ENCODE results near the gene ERN1.

Gene ERN1

DNA sequence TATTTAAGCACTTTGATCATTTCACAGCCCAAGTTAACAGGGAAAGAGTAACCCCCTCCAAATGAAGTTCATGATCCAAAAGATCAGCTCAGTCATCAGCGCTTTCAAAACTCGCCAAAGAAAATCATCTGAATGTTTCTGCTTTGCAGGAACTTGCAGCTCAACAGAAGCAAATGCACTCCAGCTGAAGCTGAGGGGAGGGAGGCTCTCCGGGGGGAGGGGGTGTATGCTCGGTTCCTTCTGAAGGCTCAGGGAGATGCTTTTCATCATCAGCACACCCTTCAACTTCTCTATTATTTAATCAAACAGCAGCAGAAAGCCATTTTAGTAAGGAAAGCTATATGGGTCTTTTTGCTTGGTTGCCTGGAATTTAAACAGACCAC lies 24.4 kb upstream of the ERN1 start:
- H3K4me2 ChIP-seq = no peak overlapping the region
- TF ChIP-seq, protein P1, sequence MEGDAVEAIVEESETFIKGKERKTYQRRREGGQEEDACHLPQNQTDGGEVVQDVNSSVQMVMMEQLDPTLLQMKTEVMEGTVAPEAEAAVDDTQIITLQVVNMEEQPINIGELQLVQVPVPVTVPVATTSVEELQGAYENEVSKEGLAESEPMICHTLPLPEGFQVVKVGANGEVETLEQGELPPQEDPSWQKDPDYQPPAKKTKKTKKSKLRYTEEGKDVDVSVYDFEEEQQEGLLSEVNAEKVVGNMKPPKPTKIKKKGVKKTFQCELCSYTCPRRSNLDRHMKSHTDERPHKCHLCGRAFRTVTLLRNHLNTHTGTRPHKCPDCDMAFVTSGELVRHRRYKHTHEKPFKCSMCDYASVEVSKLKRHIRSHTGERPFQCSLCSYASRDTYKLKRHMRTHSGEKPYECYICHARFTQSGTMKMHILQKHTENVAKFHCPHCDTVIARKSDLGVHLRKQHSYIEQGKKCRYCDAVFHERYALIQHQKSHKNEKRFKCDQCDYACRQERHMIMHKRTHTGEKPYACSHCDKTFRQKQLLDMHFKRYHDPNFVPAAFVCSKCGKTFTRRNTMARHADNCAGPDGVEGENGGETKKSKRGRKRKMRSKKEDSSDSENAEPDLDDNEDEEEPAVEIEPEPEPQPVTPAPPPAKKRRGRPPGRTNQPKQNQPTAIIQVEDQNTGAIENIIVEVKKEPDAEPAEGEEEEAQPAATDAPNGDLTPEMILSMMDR (conservative IDR thresholded peaks at IDR 0.05; ENCODE audit: low read depth, low read length) = no peak
- no peaks in the 10 kb centered on the region for H3K36me3 ChIP-seq (ENCODE audit: insufficient read depth)
- no peaks in the 10 kb centered on the region for H4K20me1 ChIP-seq (ENCODE audit: insufficient read depth)
- no peaks in the 10 kb centered on the region for H3K4me1 ChIP-seq (ENCODE audit: low read depth, poor library complexity, severe bottlenecking)
- H2AFZ ChIP-seq (ENCODE audit: low read depth) = no peak overlapping the region
- no peaks in the 10 kb centered on the region for H3K27me3 ChIP-seq (ENCODE audit: insufficient read depth, low read depth)
- no peaks in the 10 kb centered on the region for H3K79me2 ChIP-seq (ENCODE audit: insufficient read depth, low read depth)
- H3K4me3 ChIP-seq (IDR thresholded peaks at IDR 0.05; ENCODE audit: insufficient read depth, low read depth, low read length) = no peak overlapping the region
- H3K9ac ChIP-seq = no peak overlapping the region
- H3K27ac ChIP-seq = no peak overlapping the region

DNA sequence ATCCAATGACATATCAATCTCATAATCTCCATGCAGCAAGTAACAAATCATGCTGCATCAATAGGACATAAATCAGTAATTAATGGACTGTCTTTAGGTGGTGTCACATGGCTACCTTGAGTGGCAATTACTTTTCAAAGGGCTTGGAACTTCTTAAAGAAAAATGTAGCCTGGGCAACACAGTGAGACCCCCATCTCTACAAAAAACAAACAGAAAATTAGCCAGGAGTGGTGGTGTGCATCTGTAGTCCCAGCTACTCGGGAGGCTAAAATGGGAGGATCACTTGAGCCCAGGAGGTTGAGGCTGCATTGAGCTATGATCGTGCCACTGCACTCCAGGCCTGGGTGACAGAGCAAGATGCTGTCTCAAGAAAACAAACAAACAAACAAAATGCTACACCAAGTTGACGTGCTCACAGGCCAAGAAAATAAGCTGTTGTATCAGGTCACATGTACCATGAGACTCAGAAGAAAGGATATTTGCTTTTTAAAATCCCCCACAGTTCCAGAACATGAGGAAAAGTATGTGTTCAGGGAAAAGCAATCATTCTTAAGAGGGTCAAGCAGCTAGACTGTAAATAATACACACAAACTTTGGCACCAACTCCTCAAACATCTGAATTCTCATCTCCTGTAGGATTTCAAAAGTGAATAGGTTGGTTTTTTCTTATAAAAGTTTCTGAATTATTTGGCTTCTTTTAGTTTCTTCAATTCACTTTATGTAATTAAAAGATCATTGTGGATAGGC lies 23.8 kb upstream of the ERN1 start:
- Histone ChIP-seq H3K9ac (no peak overlapping the region), H3K27me3 (ENCODE audit: insufficient read depth, low read depth) (no peaks in the 10 kb centered on the region), H3K36me3 (ENCODE audit: insufficient read depth) (no peaks in the 10 kb centered on the region), H3K27ac (no peak overlapping the region), H2AFZ (ENCODE audit: low read depth) (no peak overlapping the region), H3K4me3 (IDR thresholded peaks at IDR 0.05; ENCODE audit: insufficient read depth, low read depth, low read length) (no peak overlapping the region), H3K4me2 (no peak overlapping the region), H3K79me2 (ENCODE audit: insufficient read depth, low read depth) (no peaks in the 10 kb centered on the region), H4K20me1 (ENCODE audit: insufficient read depth) (no peaks in the 10 kb centered on the region), H3K4me1 (ENCODE audit: low read depth, poor library complexity, severe bottlenecking) (no peaks in the 10 kb centered on the region)
- TF ChIP-seq, protein P1 (conservative IDR thresholded peaks at IDR 0.05; ENCODE audit: low read depth, low read length) = no peak

DNA sequence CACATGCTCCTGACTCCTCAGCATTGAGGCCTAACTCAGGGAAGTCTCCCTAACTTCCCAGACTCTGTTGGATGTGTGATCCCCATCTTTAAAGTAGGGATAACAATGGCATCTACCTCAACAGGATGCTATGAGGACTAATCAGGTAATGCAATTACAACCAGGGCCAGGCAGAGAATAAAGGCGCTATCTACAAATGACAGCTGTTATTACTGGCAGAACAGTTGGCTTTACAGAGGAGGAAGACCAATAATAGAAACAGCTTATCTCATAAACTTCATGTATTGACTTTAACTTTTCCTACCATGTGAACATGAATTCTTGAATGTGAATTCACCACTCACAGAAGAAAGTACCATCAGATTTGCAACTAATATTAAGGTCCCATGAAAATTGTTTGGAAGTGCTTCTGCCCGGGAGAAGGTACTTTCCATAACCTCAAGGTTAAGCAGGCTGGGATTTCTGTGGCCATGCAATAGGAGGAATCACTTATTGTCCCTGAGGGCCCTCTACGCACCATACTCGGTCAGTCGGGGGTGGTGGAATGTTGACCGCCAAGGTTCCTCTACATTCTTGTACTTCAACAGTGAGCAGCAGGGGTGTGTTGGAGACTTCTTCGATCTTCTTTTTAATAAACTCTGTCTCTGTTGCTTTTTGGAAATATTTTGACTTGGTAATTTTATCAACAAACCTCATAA lies 22.6 kb upstream of the ERN1 start:
- Histone ChIP-seq H3K27ac (no peak overlapping the region), H4K20me1 (ENCODE audit: insufficient read depth) (no peaks in the 10 kb centered on the region), H3K4me2 (no peak overlapping the region), H2AFZ (ENCODE audit: low read depth) (no peak overlapping the region), H3K27me3 (ENCODE audit: insufficient read depth, low read depth) (no peaks in the 10 kb centered on the region), H3K4me3 (IDR thresholded peaks at IDR 0.05; ENCODE audit: insufficient read depth, low read depth, low read length) (no peak overlapping the region), H3K36me3 (ENCODE audit: insufficient read depth) (no peaks in the 10 kb centered on the region), H3K79me2 (ENCODE audit: insufficient read depth, low read depth) (no peaks in the 10 kb centered on the region), H3K4me1 (ENCODE audit: low read depth, poor library complexity, severe bottlenecking) (no peaks in the 10 kb centered on the region), H3K9ac (no peak overlapping the region)
- TF ChIP-seq, protein P1 (conservative IDR thresholded peaks at IDR 0.05; ENCODE audit: low read depth, low read length) = no peak

DNA sequence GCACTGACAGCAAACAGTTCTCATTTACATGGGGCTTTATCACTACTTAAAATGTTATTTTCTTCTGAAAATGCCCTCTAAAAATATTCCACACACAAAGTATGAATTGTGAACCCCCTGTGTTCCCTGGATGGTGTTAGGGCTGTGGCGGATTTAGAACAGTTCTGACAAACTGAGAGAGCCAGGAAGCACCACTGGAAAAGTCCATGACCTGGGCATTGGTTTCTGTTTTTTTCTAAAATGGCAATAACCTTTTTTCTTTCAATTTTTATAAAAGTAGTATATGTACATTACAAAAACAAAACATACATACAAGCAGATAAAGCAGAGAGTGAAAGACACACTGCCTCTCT lies 21.0 kb upstream of the ERN1 start:
- Histone ChIP-seq H3K27me3 (ENCODE audit: insufficient read depth, low read depth) (no peaks in the 10 kb centered on the region), H4K20me1 (ENCODE audit: insufficient read depth) (no peaks in the 10 kb centered on the region), H2AFZ (ENCODE audit: low read depth) (no peak overlapping the region), H3K4me2 (no peak overlapping the region), H3K4me3 (IDR thresholded peaks at IDR 0.05; ENCODE audit: insufficient read depth, low read depth, low read length) (no peak overlapping the region), H3K27ac (no peak overlapping the region), H3K36me3 (ENCODE audit: insufficient read depth) (peaks cover 7% of the 10 kb centered on the region), H3K9ac (no peak overlapping the region), H3K79me2 (ENCODE audit: insufficient read depth, low read depth) (peaks cover 11% of the 10 kb centered on the region), H3K4me1 (ENCODE audit: low read depth, poor library complexity, severe bottlenecking) (no peaks in the 10 kb centered on the region)
- TF ChIP-seq, protein P1 (conservative IDR thresholded peaks at IDR 0.05; ENCODE audit: low read depth, low read length) = no peak
